ENCODE results near the gene G3BP2.
A peak's percentile ranks its signal among the peaks of the same experiment; 100 is the strongest.
"Not testable (repeated sequence)": the region's sequence is repeated elsewhere in the genome, so short reads cannot be mapped to it uniquely, and the experiment has no call there.

The G3BP2 gene

DNA sequence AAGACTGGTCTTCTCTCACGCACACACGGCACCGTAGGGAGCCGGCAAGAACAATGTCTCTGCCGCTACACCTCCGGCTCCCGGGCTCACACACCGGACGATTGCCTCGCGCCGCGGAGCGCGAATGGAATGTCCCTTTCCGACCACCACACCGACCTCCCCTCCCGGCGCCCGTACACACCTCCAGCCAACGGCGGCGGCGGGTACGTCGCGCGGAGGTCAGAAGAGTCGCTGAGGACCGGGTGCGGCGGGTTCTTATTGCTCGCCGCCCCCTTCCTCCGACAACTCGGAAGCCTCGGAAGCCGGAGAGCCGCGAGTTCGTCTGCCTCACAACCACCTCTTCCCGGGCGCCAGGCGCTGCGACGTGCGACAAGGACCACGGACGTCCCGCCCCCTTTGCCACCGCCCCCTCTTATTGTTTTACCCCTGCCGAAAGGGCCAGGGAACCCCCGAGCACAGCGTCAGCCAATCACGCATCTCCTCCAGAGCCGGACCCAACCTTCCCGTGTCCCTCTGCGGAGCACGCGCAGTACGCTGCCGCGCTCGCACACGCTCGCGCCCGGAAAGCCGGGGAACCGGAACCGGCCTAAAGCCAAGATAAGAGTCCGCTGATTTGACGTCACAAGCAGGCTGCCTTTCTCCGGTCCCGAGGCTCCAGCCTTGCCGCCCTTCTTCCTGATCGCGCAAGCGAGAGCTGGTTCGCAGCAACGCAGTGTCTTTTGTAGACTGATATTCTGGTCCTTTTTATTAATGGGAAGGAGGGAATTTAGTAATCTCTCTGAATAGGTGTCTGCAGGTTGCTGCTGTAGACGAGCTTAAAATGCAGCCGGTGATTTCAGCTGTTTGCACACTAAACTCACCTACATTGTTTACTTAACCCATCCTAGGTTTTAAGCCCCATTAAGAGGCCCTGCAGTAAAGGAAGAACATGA is at the start of gene G3BP2:
G3BP2 (minus strand) TSS at position 385 of the 932 bp plus-strand sequence. CDS start 11,386 bp downstream, outside the sequence.
- DNase-seq (ENCODE audit: low spot score), result peak; percentile 98

DNA sequence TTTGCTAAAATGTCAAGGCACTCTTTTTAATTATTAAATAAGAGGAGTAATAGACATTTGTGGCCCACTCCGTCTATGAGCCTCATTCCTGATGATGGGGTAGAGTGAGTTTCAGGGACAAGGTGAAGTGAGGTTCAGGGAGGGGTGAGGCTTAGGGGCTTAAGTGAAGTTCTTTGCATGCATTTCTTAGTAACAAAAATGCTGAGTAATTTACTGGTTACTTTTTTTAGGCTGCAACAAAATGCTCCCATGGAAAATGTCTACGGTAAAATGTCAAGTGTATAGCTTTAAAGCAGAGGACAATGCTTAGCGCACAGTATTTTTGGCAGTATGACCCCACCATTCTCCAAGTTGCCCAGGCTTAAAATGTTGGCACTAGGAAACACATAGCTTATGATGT is 49.2 kb upstream of the G3BP2 start:
- no peak for DNase-seq (ENCODE audit: low spot score)

DNA sequence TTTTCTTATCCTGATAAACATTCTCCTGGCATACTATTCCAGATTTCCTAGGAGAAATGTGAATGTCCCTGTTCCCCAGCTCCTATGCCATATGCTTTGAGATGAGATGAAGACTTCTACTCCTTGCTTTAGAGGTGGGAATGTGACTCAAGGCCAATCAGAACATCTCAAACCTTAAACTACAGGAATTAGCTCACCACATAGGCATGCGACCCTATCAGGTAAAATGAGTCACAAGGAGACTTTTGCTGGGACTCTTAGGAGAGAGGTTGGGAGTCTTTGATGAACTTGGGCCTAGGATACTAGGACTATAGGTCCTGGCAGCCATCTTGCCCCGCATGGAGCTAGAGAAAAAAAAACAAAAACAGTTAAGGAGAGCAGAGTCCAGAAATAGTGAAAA is 45.3 kb upstream of the G3BP2 start:
- no peak for DNase-seq (ENCODE audit: low spot score)

DNA sequence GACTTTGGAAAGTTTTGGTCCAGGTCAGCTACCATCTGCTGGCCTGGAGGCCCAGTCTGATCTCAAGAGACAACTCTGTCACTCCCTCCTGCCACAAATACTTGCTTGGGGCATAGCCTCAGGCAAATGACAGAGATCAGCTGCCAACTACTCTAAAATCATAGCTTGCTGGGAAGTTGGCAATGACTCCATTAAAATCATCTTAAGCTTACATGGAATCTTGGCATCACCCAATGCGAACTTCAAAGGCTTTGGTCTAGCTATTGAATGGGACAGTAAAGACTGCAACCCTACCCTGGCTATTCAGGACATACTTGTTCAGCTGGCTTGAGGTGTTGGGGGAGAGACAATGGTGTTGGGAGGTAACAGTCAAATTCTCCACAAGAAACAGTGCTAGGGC is 44.2 kb upstream of the G3BP2 start:
- DNase-seq (ENCODE audit: low spot score), result no peak

DNA sequence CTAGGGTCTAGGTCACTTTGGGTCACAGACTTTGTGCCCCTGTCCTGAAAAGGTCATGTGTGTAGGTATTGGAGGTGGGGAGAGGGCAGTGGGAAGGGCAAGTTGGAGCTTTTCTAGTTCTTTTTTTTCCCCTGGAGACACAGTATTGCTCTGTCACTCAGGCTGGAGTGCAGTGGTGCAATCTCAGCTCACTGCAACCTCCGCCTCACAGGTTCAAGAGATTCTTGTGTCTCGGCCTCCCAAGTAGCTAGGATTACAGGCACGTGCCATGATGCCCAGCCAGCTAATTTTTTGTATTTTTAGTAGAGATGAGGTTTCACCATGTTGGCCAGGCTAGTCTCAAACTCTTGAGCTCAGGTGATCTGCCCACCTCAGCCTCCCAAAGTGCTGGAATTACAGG is 42.8 kb upstream of the G3BP2 start:
- not testable (repeated sequence) for DNase-seq (ENCODE audit: low spot score)

DNA sequence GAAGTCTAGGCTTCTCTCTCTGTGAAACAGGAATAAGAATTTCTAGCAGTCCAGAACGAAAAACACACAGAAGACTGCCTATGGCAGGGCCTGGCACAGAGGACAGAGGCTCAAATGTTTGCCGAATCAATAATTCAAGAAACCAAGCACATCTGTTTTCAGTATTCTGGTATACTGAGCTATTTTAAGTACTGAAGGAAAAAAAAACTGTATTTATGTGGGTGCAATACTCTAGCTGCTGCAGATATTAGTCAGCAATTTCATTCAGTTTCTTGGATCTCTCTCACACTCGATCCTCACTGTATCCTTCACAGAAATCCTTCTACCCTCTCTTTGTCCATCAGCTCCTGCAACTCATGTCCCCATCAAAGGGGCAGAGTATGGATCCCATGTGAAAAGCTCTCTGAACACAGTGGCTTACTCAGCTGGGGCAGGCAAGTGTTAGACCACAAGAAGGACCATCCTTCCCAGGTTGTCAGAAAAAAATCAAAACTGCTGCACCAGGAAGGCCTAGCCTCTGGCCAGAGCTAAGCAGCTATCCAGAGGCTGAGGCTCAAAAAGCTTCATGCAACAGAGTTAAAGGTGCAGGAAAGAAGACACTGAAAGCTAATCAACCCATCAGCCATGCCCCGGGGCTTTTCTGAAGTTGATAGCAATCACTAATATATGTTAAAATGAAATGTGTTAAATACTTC is 42.0 kb upstream of the G3BP2 start:
- no peak for DNase-seq (ENCODE audit: low spot score)

DNA sequence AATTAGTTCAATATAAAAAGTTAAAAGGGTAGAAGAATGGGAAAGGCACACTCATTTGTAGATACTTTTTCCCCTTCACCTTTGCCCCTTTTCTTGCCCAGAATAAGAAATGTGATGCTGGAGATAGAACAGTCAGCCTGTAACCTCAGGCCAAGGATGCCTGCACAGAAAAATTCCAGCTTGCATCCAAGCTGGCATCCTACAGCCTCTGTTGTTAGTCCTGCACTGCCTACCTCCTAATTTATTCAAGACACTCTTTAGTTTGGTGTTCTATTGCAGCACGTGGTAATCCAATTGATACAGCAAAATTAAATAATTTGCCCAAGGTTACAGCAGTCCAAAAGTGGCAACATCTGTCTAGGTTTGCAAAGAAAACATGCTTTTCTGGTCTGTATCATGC is 41.5 kb upstream of the G3BP2 start:
- no peak for DNase-seq (ENCODE audit: low spot score)

DNA sequence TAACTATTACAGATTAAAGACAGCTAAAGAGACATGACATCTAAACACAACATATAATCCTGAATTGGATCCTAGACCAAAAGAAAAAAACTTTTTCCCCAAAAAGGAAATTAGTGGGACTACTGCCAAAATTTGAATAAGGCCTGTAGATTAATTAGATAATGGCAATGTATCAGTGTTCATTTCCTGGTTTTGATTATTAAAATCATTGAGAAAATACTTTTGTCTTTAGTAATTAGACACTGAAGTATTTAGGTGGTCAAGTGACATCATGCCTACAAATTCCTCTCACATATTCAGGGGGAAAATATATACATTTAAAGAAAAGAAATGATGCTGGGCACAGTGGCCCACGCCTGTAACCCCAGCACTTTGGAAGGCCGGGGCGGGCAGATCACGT is 40.8 kb upstream of the G3BP2 start:
- DNase-seq (ENCODE audit: low spot score), result no peak

DNA sequence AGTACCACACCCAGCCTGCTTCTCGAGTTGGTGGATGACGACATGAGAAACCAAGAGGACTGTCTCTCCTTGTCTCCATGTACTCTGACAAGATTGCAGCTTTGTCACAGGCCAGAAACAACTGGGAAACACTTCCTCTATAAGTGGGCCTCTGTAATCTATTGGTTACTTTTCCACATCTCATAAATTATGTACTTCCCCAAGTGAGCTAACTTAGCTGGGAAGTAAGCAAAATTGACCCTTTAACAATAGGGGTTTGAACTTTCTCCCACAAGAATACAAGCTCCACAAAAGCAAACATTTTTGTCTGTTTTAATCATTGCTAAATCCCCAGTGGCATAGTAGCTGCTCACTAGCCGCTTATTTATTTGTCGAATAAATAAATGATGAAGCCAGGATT is 37.0 kb upstream of the G3BP2 start:
- no peak for DNase-seq (ENCODE audit: low spot score)

DNA sequence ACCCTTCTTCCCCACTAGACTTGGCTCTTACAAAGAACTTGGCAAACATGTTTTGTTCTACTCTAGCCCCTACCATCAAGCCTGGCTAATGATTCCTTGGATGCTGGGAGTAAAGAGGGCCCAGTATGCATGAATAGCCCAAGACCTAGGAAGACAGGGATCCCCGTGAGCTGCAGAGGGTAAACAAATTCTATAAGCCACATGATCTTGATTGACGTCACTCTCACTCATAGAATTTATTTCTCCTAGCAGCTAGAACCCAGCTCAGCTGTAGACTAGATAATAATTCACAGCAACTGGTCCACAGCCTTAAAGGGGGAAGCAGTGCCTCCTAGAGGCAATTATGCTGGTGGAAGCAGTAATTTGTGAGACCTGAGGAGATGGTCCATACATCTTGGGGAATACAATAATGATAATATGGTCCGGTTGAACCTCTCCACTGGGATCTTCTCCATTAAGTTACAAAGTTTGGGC is 35.0 kb upstream of the G3BP2 start:
- peak; percentile 69 for DNase-seq (ENCODE audit: low spot score)

DNA sequence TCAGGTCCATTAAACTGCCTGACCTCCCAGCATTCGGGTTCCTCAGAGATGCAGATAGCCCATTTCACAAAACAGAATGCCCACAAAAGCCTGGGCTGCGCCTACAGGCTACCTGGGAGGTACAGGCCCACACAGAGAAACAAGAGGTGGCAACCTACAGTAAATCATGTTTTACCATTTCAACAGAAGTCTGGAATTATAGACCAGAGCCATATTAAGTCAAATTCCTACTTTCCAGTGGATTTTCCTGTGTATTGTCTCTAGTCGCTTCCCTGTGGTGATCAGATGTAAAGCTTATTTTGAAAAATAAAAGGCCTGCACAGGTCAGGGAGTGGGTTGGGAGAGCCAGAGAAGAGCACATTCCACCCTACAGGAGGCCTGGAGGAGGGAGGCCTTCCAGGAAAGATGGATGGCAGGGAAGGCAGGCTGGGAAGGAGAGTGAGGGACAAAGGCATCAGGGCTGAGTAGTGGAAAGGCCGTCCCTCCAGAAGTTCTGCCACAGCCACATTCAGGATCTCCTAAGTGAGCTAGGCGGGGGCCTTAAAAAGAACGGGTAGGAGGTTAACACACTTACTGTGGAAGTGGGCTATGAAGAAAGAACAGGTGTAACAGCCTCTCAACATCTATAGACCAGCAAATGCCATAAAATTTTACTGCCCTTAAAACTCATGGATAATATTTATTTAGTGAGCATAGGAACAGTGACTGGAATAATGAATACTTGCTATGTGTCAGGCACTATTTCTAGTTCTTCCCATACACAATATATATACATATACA is 32.2 kb upstream of the G3BP2 start:
- no peak for DNase-seq (ENCODE audit: low spot score)

DNA sequence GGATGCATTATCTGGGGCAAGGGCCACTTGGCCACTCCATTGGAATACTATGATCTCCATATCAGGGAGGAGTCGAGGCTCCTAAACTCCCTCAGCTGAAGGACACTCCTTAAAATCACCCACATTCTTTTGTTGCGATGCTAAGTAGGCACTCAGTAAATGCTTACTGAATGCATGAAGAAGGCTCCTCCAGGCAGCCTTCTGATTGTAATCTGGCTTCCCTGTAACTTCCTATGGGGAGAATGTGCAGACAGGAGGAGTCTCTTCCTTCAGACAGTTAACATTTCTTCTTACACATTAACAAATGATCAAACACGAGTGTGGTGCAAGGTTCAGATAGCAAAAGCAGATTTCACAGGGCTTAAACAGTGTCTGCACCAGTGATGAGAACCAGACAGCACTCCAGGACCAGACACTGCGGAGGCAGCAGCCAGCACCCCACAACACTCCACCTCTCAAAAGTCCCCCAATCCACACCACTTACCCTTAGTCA is 29.8 kb upstream of the G3BP2 start:
- DNase-seq (ENCODE audit: low spot score), result no peak

DNA sequence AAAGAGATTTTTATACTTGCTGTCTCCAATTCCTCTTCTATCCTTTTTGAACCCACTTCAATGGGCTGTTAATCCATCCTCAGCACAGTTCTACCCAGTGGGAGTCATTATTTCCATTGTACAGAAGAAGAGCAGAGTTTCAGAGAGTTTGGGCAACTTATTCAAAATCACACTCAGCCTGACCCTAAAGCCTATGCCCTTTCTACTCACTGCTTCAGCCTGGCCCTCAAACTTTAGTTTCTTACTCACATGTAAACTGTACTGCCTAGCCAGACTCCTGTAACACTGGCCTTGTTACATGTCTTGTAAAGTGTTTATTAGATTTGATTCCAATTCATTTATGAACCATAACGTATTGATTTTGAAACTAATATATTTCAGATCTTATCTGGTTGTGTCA is 26.1 kb upstream of the G3BP2 start:
- no peak for DNase-seq (ENCODE audit: low spot score)

DNA sequence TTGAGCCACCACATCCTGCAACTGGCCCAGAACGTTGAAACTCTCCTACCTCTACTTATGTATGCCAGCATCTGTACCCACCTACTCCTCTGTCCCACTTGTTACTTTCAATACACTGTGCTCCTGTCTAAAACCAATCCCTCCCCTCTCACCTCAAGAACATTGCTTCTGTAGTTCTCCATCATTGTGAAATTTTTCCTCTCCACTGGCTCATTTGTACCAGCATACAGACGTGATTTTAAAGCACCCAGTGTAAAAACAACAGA is 25.7 kb upstream of the G3BP2 start:
- no peak for DNase-seq (ENCODE audit: low spot score)

DNA sequence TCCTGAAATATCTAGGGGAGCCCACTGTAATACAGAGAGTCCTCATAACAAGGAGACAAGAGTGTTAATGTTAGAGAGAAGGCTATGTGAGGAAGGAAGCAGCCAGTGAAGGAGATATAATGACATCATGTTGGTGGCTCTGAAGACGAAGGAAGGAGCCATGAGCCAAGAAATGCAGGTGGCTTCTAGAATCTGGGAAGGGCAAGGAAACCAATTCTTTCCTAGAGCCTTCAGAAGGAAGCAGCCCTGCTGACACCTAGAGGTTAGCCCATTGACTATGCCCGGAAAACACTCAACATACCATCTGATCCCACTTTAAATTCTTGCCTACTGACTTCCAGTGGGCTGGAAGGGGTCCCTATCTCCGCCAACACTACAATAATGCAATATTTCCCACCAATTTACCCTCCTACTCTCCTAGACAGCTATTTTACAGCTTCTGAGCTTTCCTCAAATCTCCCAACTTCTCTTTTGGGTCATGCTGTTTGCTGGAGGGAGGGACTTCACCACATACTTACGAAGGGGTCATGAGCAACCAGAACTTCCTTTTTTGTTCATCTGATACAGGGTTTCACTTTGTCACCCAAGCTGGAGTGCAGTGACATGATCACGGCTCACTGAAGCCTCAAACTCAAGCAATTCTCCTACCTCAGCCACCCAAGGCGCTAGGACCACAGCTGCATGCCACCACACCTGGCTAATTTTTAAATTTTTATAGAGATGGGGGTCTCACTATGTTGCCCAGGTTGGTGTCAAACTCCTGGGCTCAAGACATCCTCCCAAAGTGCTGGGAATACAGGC is 25.2 kb upstream of the G3BP2 start:
- peak; percentile 46 for DNase-seq (ENCODE audit: low spot score)

DNA sequence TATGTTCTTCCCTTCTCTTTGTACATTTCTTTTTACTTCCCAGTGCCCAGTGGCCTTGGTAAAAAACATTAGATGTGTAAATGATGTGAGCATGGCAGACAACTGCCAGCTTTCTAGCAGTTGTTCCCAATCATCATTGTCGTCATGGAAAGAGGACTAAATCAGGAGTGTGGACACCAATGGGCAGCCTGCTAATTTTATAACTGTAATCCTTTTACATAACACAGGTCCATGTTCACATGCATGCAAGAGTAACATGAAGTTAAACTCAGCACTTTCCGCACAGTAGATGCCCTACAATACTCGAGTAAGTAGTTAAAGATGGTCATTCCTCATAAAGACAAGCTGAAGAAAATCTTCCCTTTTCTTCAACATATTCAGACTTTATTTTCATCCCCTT is 23.4 kb upstream of the G3BP2 start:
- DNase-seq (ENCODE audit: low spot score), result no peak

DNA sequence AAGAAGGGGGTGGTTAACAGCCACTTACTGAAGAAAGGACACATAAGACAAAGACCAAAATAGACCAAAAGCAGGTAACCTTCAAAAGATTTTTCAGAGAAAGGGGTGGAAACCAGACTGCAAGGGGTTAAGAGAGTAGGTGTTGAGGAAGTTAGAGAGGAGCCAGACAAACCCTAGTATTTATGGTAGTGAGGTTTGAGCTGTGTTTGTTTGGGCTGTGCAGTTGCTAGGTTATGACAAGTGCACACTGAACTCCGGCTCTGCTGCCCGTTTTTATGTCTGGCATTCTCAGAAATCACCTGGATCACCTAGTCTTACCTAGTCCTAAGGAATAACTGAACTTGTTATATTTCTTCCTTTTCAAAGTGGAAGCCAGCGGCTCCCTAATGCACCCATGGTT is 22.9 kb upstream of the G3BP2 start:
- peak; percentile 50 for DNase-seq (ENCODE audit: low spot score)

DNA sequence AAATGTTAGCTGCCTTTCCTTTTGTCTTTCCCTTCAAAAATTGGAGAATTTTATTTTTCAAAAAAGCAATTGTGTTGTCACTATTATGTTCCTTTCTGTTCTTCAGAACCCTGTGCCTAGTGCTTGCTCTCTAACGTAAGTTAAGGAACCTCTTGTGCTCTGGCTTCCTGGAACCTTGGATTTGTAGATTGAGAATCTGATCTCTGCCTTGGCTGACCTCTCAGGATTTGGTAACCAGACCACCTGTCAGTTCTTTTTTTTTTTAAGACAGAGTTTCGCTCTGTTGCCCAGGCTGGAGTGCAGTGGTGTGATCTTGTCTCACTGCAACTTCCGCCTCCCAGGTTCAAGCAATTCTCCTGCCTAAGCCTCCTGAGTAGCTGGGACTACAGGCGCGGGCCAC is 18.9 kb upstream of the G3BP2 start:
- not testable (repeated sequence) for DNase-seq (ENCODE audit: low spot score)

DNA sequence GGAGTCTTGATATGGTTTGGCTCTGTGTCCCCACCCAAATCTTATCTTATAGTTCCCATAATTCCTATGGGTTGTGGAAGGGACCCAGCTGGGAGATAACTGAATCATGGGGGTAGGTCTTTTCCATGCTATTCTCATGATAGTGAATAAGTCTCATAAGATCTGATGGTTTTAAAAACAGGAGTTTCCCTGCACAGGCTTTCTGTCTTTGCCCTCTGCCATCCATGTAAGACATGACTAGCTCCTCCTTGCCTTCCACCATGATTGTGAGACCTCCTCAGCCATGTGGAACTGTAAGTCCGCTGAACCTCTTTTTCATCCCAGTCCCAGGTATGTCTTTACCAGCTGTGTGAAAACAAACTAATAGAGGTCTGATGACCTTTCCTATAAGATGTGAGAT is 13.9 kb upstream of the G3BP2 start:
- not testable (repeated sequence) for DNase-seq (ENCODE audit: low spot score)

DNA sequence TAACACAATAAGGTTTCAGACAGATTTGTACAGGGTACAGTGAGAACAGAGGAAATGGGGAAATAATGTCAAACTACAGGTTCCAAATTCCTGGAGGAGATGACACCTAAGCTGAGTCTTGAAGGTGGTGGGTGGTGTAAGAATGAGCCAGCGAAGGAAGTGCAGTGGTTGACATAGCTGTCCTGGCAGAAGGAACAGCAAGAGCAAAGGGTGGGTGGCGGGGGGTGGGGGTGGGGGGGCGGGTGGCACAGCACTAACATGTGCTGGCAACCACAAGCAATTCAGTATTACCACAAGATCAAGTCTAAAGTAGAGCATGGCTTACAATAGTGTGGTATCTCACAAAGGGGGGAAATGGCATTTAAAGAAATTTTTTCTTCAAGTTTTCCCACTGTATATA is 13.1 kb upstream of the G3BP2 start:
- DNase-seq (ENCODE audit: low spot score), result peak; percentile 51

DNA sequence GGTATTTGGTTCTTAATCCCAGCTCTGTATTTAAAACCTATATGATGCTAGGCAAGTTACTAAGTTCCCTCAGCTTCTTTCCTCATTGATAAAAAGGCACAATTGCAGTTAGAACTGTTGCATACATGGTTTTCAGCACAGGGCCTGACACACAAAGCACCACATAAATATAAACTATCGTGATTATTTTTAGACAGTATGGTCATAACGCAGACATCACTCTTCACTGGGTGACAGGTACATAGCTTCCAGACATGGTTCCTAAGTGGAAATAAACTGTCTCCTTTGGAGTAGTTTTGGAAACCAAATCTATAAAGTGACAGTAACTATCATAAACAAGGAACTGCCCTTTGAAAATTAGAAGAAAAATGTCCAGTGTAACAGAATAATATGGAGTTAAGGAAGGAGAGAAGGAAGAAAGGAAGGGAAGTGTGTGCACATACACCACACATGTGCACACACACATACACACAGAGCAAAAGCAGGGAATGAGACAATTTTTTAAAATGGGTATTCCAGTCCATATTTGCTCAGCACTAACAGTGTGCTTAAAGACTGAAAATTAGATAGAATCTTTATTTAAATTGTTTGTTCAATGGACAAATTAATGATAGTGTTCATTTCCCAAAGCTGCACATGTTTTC is 12.5 kb upstream of the G3BP2 start:
- no peak for DNase-seq (ENCODE audit: low spot score)

All from CD4-positive, alpha-beta T cell treated with Interleukin-2 at 100 ng/mL for 4 hours (primary cell).